Panc1 (cell line): ENCODE data around the gene ORMDL2. TPM values are rescaled to one million over a fixed set of nuclear protein-coding genes. Genes with fewer than 3 reads are reported as not detected.

Experiments used
- ATAC-seq: fragments of 200-7000 bp; cut with Tn5 transposase; 2 replicates; pipeline ENCODE4 v1.9.1; 2020; ENCODE audit warnings: mild to moderate bottlenecking, moderate library complexity
- BruUV-seq: library from RNA; stranded (reverse); fragments of 400-500 nt; replicated peaks from 2 replicates; lab custom pipeline; 2021; lab: Mats Ljungman, UMichigan
- CTCF ChIA-PET: fragments of 300-600 bp; sonication (Branson Sonifier 250); formaldehyde crosslinking; loops from one replicate; lab custom pipeline; 2022; ENCODE audit warnings: antibody characterized with exemption; lab: Charles Lee
- POLR2A ChIA-PET: fragments of 300-600 bp; sonication (Branson Sonifier 250); formaldehyde crosslinking; loops from one replicate; lab custom pipeline; 2022; ENCODE audit warnings: antibody characterized with exemption; lab: Charles Lee
- DNase-seq: peaks from one replicate; pipeline ENCODE4 v3.0.0-alpha.2; 2010; ENCODE audit warnings: low read depth, low spot score
- H3K27ac ChIP-seq: 2 replicates; pipeline ENCODE4 v1.5.1; 2011; ENCODE audit warnings: mild to moderate bottlenecking, low read length, inconsistent platforms
- H3K27me3 ChIP-seq: fragments of 200-500 bp; sonication (Bioruptor generic); 2 replicates; pipeline ENCODE4 v1.6.0; 2014; ENCODE audit warnings: low read length, inconsistent platforms; ENCODE audit not compliant: control insufficient read depth, insufficient read depth
- H3K36me3 ChIP-seq: fragments of 200-500 bp; sonication (Bioruptor generic); 2 replicates; pipeline ENCODE4 v1.5.1; 2014; ENCODE audit warnings: inconsistent platforms, mild to moderate bottlenecking, low read length, moderate library complexity; ENCODE audit not compliant: control insufficient read depth, insufficient read depth
- H3K4me1 ChIP-seq: 2 replicates; pipeline ENCODE4 v1.5.1; 2011; ENCODE audit warnings: inconsistent platforms, mild to moderate bottlenecking, low read length, moderate library complexity; ENCODE audit not compliant: control insufficient read depth, insufficient read depth
- H3K4me3 ChIP-seq, 2 experiments: 2 replicates each; pipeline ENCODE4 v1.5.1; 2011 to 2012; ENCODE audit warnings: low read depth in 2 of 2, low read length in 2 of 2, mild to moderate bottlenecking in 2 of 2, inconsistent platforms in 1 of 2, moderate library complexity in 1 of 2
- H3K9me3 ChIP-seq: fragments of 200-500 bp; sonication (Bioruptor generic); 2 replicates; pipeline ENCODE4 v1.5.1; 2014; ENCODE audit warnings: low read depth, mild to moderate bottlenecking, inconsistent platforms, low read length, moderate library complexity; ENCODE audit not compliant: control insufficient read depth, insufficient read depth
- POLR2AphosphoS5 ChIP-seq: IDR thresholded peaks from 2 replicates; pipeline ENCODE4 v1.6.1; 2012; ENCODE audit warnings: mild to moderate bottlenecking, low read depth, low read length, moderate library complexity
- REST ChIP-seq, 2 experiments: IDR thresholded peaks; 2 replicates each; pipeline ENCODE4 v1.6.1; 2011 to 2012; ENCODE audit warnings: low read depth in 2 of 2, control low read depth in 1 of 2, low read length in 1 of 2, mild to moderate bottlenecking in 1 of 2, moderate library complexity in 1 of 2; ENCODE audit not compliant: insufficient read depth in 1 of 2
- SIN3A ChIP-seq: IDR thresholded peaks from 2 replicates; pipeline ENCODE4 v1.6.1; 2012; ENCODE audit warnings: low read depth, mild to moderate bottlenecking, low read length, moderate library complexity, borderline replicate concordance; ENCODE audit not compliant: insufficient read depth
- TCF7L2 ChIP-seq: IDR thresholded peaks from 2 replicates; pipeline ENCODE4 v1.6.1; 2011; ENCODE audit warnings: mild to moderate bottlenecking, low read depth, low read length, inconsistent platforms
- in situ Hi-C: cut with HindIII; loops from 2 replicates; pipeline ENCODE4 v1.10.0; 2016; ENCODE audit warnings: low sequenced_read_pairs, low pct_unique_long_range_greater_than_20kb
- intact Hi-C: fragments of 100-400 bp; cut with micrococcal nuclease; formaldehyde crosslinking; loops from one replicate; pipeline ENCODE4 v1.10.0; 2022; ENCODE audit not compliant: unreplicated experiment
- total RNA-seq: library from RNA; stranded (reverse); gene quantifications from one replicate; pipeline ENCODE4 v1.2.1, GENCODE V29; 2021; ENCODE audit not compliant: unreplicated experiment
- TF ChIP-seq, protein P1 (sequence below): fragments of 450-650 bp; IDR thresholded peaks from 2 replicates; pipeline ENCODE4 v1.5.1; 2017; ENCODE audit warnings: mild to moderate bottlenecking

Gene ORMDL2
- total RNA-seq, 1 experiment from 2014 or later: 59.6 TPM

- ChIA-PET CTCF (no interaction called here), POLR2A (interaction anchor here (0.5 kb wide), 1 partner anchor 24 kb away, joined by 3 read pairs; no protein-coding TSS in a partner anchor)
- H3K9me3 ChIP-seq: no peaks in the 10 kb centered on the region
- no peak for DNase-seq
- intact Hi-C loops: no loop called here
- no peak overlapping the region for H3K27ac ChIP-seq
- H3K4me3 ChIP-seq: no peak overlapping the region
- TF ChIP-seq REST (IDR thresholded peaks at IDR 0.05; ENCODE audit: insufficient read depth in 1 of 2, low read depth in 2 of 2, low read length in 1 of 2) (no peak), POLR2AphosphoS5 (no peak), SIN3A (no peak), TCF7L2 (no peak)
- TF ChIP-seq, protein P1, sequence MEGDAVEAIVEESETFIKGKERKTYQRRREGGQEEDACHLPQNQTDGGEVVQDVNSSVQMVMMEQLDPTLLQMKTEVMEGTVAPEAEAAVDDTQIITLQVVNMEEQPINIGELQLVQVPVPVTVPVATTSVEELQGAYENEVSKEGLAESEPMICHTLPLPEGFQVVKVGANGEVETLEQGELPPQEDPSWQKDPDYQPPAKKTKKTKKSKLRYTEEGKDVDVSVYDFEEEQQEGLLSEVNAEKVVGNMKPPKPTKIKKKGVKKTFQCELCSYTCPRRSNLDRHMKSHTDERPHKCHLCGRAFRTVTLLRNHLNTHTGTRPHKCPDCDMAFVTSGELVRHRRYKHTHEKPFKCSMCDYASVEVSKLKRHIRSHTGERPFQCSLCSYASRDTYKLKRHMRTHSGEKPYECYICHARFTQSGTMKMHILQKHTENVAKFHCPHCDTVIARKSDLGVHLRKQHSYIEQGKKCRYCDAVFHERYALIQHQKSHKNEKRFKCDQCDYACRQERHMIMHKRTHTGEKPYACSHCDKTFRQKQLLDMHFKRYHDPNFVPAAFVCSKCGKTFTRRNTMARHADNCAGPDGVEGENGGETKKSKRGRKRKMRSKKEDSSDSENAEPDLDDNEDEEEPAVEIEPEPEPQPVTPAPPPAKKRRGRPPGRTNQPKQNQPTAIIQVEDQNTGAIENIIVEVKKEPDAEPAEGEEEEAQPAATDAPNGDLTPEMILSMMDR: no peak
- H3K27me3 ChIP-seq: no peaks in the 10 kb centered on the region
- no peaks in the 10 kb centered on the region for H3K4me1 ChIP-seq
- no peak for ATAC-seq
- H3K36me3 ChIP-seq: no peaks in the 10 kb centered on the region
- no TSS peak for BruUV-seq
- in situ Hi-C loops: no loop called here
These were observed 22.9 kb downstream of the ORMDL2 start for GRCh38 chr12:55840581-55841351.

DNA sequence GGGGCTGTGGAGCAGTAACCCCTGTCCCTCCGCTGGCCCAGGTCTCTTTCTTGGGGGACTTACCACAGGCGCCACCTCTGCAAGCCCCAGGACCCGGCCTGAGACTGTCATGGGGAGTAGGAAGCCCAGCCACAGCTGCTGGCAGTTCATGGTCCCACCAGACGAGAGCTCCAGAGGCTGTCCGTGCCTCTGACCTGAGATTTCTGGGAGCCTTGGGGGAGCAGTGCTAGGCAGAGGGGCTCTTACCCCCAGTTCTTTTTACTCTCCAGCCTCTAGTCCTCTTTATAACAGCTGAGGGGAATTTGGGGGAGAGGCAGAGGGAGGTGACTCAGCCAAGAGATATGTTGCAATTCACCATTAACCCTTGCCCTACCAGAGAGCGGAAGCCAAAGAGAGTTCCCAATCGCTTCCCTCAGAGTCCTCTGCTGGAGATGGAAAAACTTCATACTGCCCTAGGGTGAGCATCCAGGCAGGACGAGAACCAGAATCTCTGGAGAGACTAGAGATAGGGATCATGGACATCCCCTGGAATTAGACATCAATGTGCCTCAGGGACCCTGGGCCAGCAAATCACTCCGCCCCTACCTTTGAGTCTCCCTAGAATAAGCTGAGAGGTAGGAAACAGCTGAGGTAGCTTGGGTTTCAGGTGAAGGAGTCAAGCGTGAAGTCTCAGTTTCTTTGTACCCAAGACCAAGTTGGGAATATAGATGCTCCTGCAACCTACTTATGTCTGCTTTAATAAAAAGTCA lies 25.0 kb downstream of the ORMDL2 start, which contains the start of gene MMP19:
MMP19 (minus strand) TSS at position 256 of the 749 bp plus-strand sequence; CDS start at position 150, 106 bp downstream.
- H3K4me3 ChIP-seq: no peak within 1 kb of the TSS
- H3K4me1 ChIP-seq: no peaks in the 10 kb centered on the region
- ATAC-seq (no peak), DNase-seq (no peak)
- no peaks in the 10 kb centered on the region for H3K9me3 ChIP-seq
- CTCF ChIA-PET: no interaction called here
- in situ Hi-C loops: no loop called here
- H3K27me3 ChIP-seq: no peaks in the 10 kb centered on the region
- no peaks in the 10 kb centered on the region for H3K36me3 ChIP-seq
- no peak for TF ChIP-seq SIN3A
- TF ChIP-seq, protein P1: no peak
- TF ChIP-seq POLR2AphosphoS5: no peak
- TF ChIP-seq TCF7L2: no peak
- TF ChIP-seq REST (IDR thresholded peaks at IDR 0.05; ENCODE audit: insufficient read depth in 1 of 2, low read depth in 2 of 2, low read length in 1 of 2): no peak
- POLR2A ChIA-PET: interaction anchor here (0.6 kb wide), 1 partner anchor 119 kb away, joined by 6 read pairs; no protein-coding TSS in a partner anchor
- H3K27ac ChIP-seq: no peak within 1 kb of the TSS
- intact Hi-C loops: no loop called here
- BruUV-seq: no TSS peak
